ENCODE measurements around the gene CAMK4. TPM values are rescaled to one million over a fixed set of nuclear protein-coding genes. Genes with fewer than 3 reads are reported as not detected.
"Not testable (repeated sequence)": the region's sequence is repeated elsewhere in the genome, so short reads cannot be mapped to it uniquely, and the experiment has no call there.

The CAMK4 gene
- total and polyA plus RNA-seq, 11 donors, result 0.02 to 3.7 (median 0.32) TPM; not detected in 3

- DNase-seq (no peak), ATAC-seq (no peak)
- Histone ChIP-seq H3K36me3 (no peaks in the 10 kb centered on the region), H3K4me3 (no peak overlapping the region), H3K9me3 (peaks cover 0 to 12% (median 0%) of the 10 kb centered on the region in 12 donors), H3K27ac (no peak overlapping the region), H3K27me3 (peaks cover 0 to 3% (median 0%) of the 10 kb centered on the region in 9 donors), H3K4me1 (no peaks in the 10 kb centered on the region)
- intact Hi-C loops (cut with DNase I), result no loop called here
- TF ChIP-seq CTCF (IDR thresholded peaks at IDR 0.05) (no peak), POLR2A (IDR thresholded peaks at IDR 0.05) (no peak)
- WGBS, 4 donors, result 83 to 94% (median 91%) methylated on average over 3 of the region's 3 CpGs
These were observed 30.4 kb downstream of the CAMK4 start for GRCh38 chr5:111254613-111255012.

- Histone ChIP-seq H3K27me3 (peaks cover 0 to 3% (median 0%) of the 10 kb centered on the region in 9 donors), H3K4me1 (no peaks in the 10 kb centered on the region), H3K9me3 (peaks cover 0 to 12% (median 0%) of the 10 kb centered on the region in 12 donors), H3K36me3 (no peaks in the 10 kb centered on the region), H3K27ac (no peak overlapping the region), H3K4me3 (no peak overlapping the region)
- TF ChIP-seq CTCF (IDR thresholded peaks at IDR 0.05) (no peak), POLR2A (IDR thresholded peaks at IDR 0.05) (no peak)
- ATAC-seq (no peak), DNase-seq (no peak)
- 53 to 70% (median 60%) methylated on average over 1 of the region's 1 CpG for WGBS, 4 donors
- intact Hi-C loops (cut with DNase I), result no loop called here
These were observed 31.0 kb downstream of the CAMK4 start for GRCh38 chr5:111255169-111255568.

GRCh38 chr5:111256128-111256527 lies 31.9 kb downstream of the CAMK4 start:
- no peak for DNase-seq
- no peaks in the 10 kb centered on the region for H3K4me1 ChIP-seq
- 79 to 89% (median 80%) methylated on average over 1 of the region's 1 CpG for WGBS, 4 donors
- H3K36me3 ChIP-seq, result no peaks in the 10 kb centered on the region
- peaks cover 0 to 12% (median 0%) of the 10 kb centered on the region in 12 donors for H3K9me3 ChIP-seq
- no peak overlapping the region for H3K4me3 ChIP-seq
- H3K27me3 ChIP-seq, result peaks cover 0 to 3% (median 0%) of the 10 kb centered on the region in 9 donors
- TF ChIP-seq CTCF (IDR thresholded peaks at IDR 0.05) (no peak), POLR2A (IDR thresholded peaks at IDR 0.05) (no peak)
- no peak for ATAC-seq
- intact Hi-C loops (cut with DNase I), result no loop called here
- H3K27ac ChIP-seq, result no peak overlapping the region

GRCh38 chr5:111257610-111258009 lies 33.4 kb downstream of the CAMK4 start:
- H3K27me3 ChIP-seq; H3K4me3 ChIP-seq; H3K4me1 ChIP-seq; DNase-seq; ATAC-seq; intact Hi-C loops (cut with DNase I); H3K27ac ChIP-seq; H3K36me3 ChIP-seq: not testable (repeated sequence)
- H3K9me3 ChIP-seq, result peaks cover 0 to 12% (median 0%) of the 10 kb centered on the region in 12 donors
- 86 to 91% (median 88%) methylated on average over 3 to 4 of the region's 4 CpGs for WGBS, 4 donors

GRCh38 chr5:111259636-111260035 lies 35.5 kb downstream of the CAMK4 start:
- intact Hi-C loops (cut with DNase I), result no loop called here
- Histone ChIP-seq H3K36me3 (no peaks in the 10 kb centered on the region), H3K27ac (no peak overlapping the region), H3K4me3 (no peak overlapping the region), H3K4me1 (no peaks in the 10 kb centered on the region), H3K9me3 (peaks cover 0 to 12% (median 0%) of the 10 kb centered on the region in 12 donors), H3K27me3 (no peaks in the 10 kb centered on the region)
- no peak for DNase-seq
- no peak for ATAC-seq
- WGBS, 4 donors, result 56 to 79% (median 77%) methylated on average over 3 of the region's 3 CpGs
- TF ChIP-seq POLR2A (IDR thresholded peaks at IDR 0.05), result no peak
- TF ChIP-seq CTCF (IDR thresholded peaks at IDR 0.05), result no peak
